Upper lobe of left lung (tissue), 4 donors: Measurements from ENCODE around the gene NAB2.

ENCODE experiments used
- CTCF ChIP-seq, 6 experiments: fragments of 450-650 bp in 4 of 6; fragments of 200-600 bp in 2 of 6; sonication (generic) in 2 of 6; IDR thresholded peaks; one replicate each; pipeline ENCODE4 v1.5.1; 2016 to 2019; ENCODE audit warnings: antibody characterized with exemption in 6 of 6
- POLR2AphosphoS5 ChIP-seq, 2 donors: sonication (generic); formaldehyde crosslinking; IDR thresholded peaks; one replicate each; pipeline ENCODE4 v1.5.1; 2017; ENCODE audit warnings: antibody characterized with exemption in 2 of 2

DNA sequence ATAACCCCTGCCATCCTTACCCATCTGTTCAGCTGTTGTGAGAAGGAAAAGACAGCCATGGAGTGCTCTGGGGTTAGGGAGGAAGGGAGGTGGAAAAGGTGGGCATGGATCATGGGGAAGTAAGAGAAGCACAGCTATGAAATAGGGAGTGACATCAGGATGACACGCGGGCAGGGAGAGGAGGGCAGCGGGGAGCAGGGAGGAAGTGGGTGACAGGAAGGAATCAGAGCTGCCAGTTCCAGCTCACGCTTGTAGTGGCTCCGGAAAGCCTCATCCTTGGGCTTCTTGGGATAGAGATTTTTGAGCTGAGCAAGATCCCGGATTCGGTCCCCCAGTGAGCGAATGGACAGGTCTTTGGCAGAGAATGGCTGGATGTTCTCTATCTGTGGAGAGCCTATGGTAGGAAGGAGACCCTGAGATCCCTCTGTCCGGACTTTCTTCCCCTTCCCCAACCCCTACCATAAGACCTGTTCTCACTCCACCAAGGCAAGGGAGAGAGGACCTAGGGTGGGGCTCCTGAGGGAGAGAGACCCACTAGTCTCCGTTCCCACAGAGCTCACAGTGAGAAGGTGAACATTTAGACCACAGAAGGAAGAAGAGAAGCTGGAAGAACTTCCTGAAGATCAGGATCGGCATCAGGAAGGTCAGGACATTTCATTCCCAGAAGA is 10.3 kb downstream of the NAB2 start:
- TF ChIP-seq POLR2AphosphoS5 (IDR thresholded peaks at IDR 0.05) (no peak), CTCF (IDR thresholded peaks at IDR 0.05) (no peak)
